Stimulated activated CD4-positive, alpha-beta T cell treated with anti-CD3 and anti-CD28 coated beads, Interleukin-2, amount 100 ng/mL, for 24 hours (primary cell): ENCODE data around the gene KRTAP10-9.
"Not testable (repeated sequence)": the region's sequence is repeated elsewhere in the genome, so short reads cannot be mapped to it uniquely, and the experiment has no call there.

Experiments
- DNase-seq, 2 donors: peaks; one replicate each; pipeline ENCODE4 v3.0.0-alpha.2; 2020

KRTAP10-9 gene, protein sequence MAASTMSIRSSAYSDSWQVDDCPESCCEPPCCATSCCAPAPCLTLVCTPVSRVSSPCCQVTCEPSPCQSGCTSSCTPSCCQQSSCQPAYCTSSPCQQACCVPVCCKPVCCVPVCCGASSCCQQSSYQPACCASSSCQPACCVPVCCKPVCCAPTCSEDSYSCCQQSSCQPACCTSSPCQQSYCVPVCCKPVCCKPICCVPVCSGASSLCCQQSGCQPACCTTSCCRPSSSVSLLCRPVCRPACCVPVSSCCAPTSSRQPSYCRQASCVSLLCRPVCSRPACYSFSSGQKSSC

DNA sequence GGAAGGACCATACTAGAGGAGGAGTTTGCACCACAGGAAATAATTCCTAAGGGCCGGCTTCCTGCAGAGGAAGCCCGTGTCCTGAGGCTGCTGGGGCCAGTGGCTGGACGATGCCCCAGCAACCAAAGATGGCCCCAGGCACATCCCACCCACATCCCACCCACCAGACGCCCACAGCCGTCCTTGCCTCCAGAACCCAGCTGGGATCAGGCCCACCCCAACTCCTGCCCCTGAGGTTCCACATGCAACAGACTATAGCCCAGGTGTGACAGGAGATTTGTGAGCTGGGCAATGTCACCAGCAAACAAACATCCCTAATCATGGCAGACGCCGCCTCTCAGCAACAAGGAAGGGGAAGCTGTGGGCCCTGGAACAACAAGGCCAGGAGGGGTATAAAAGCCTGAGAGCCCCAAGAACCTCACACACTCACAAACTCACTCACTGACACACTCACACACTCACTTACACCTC is at the start of gene KRTAP10-9:
KRTAP10-9 (plus strand) TSS at position 421 of the 471 bp plus-strand sequence. CDS start 79 bp downstream, outside the sequence.
- DNase-seq = no peak

DNA sequence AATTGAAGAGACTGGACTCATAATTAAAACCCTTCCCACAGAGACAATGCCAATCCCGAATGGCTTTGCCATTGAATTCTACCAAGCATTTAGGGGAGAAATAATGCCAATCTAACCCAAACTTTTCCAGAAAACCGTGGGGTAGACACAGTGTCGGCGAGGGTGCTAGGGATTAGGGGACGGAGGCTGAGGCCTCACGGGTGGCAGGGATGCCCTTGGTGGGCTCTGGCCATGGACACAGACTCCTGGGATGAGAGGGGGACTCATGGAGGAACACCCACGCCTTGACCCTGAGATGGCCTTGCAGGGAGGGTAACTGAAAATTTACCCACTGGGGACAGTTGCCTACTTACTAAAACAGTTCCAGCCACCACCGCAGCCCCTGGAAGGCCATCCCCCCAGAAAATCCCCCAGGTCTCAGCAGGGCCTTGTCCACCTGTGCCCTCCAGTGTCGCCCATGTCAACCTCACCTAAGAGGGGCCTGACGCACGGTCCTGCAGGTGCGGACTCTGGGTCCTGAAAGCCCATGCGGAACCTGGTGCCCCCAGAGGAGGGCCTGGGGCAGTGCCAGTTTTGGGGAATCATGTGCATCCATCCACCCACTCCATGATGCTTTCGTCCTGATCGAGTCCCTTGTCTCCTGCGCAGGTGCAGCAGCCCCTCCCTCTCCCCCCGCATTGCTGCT is 48.4 kb upstream of the KRTAP10-9 start:
- DNase-seq = no peak

DNA sequence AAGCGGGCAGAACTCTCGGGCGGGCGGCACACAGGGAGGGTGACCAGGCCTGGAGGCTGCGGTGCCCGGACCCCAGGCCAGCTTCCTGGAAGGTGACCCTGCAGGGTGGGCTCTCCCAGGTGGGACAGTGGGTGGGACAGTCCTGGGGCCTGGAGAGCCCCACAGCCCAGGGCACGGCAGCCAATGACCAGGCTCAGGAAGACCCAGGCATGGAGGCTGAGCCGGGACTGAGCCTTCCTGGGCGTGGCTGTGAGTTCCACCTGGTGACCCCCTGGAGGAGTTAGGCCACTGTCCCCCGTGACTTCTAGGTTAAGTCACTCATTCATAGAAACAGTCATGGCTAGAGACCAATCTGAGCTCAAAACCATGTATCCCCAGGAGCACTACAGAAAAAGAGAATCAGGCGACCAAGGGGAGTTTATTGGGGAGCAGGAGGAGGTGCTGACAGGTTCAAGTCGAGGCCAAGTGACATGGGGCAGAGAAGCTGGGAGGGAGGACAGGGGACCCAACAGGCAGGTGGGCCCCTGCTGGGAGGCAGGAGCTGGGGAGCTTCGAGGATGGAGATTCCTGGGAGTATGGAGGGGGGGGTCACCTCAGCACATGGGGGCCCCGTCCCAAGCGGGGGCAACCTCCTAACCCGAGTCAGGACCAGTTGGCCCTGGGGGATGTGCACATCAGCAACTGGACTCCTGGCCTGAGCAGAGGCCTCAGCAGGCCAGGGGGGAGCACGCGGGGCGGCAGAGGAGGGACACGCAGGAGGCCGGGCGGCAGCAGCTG is 47.6 kb upstream of the KRTAP10-9 start:
- DNase-seq = no peak

DNA sequence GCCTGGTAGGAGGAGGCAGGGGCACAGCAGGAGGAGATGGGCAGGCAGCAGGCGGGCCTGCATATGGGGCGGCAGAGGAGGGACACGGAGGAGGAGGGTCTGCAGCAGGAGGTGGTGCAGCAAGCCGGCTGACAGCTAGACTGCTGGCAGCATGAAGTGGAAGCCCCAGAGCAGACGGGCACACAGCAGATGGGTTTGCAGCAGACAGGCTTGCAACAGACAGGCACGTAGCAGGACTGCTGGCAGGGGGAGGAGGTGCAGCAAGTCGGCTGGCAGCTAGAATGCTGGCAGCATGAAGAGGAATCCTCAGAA is 47.1 kb upstream of the KRTAP10-9 start:
- no peak for DNase-seq

DNA sequence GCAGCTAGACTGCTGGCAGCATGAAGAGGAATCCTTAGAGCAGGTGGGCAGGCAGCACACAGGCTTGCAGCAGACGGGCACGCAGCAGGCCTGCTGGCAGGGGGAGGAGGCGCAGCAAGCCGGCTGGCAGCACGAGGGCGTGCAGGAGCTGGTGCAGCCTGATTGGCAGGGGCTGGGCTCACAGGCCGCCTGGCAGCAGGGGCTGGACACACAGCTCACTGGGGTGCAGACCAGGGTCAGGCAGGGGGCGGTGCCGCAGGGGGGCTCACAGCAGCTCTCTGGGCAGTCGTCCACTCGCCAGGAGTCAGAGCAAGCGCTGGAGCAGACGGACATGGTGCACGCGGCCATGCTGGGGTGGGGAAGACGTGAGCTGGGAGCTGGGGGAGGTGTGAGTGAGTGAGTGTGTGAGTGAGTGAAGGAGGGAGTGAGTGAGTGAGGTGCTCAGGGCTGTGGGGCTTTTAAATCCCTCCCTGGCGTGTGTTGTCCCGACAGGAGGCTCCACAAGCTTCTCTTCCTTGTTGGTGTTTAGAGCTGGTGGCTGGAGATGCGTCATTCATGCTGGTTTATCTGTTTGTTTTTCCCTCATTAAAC is 46.6 kb upstream of the KRTAP10-9 start, which contains the start of gene KRTAP10-5:
KRTAP10-5 (minus strand) TSS at position 374 of the 591 bp plus-strand sequence; CDS start at position 348, 26 bp downstream.
- not testable (repeated sequence) for DNase-seq

DNA sequence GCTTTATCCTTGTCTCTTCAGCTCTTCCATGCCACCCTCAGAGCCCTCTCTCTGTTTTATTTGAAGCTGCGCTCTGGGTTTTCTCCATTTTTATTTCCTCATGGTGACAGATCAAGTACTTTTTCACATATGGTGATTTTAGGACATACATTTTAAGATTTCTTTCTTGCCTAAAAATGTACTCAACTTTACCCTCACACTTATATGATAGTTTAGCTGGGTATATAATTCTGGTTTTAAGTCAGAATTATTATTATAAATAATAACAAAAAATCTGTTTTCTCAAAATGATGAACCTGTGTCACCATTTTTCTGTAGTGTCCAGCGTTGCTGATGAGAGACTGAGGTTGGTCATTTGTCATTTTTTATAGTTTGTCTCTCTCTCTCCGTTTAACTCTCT is 45.7 kb upstream of the KRTAP10-9 start:
- no peak for DNase-seq

DNA sequence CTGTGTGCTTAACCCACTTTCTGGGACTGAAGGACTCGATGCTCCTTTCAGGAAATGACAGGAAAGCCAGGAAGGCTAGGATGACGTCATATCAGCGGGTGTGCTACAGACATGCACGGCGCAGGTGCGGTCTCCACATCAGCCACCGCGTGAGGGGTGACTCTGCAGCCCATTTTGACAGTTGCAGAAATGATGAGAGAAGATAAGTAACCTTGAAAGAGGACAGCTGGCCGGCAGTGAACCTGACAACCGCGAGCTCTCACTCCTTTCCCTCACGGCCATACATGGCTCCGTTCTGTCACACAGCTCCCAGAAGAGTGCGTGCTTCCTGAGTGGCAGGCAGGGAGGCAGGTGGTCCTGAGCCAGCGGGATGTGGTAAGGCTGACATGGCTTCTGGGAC is 44.8 kb upstream of the KRTAP10-9 start:
- no peak for DNase-seq

DNA sequence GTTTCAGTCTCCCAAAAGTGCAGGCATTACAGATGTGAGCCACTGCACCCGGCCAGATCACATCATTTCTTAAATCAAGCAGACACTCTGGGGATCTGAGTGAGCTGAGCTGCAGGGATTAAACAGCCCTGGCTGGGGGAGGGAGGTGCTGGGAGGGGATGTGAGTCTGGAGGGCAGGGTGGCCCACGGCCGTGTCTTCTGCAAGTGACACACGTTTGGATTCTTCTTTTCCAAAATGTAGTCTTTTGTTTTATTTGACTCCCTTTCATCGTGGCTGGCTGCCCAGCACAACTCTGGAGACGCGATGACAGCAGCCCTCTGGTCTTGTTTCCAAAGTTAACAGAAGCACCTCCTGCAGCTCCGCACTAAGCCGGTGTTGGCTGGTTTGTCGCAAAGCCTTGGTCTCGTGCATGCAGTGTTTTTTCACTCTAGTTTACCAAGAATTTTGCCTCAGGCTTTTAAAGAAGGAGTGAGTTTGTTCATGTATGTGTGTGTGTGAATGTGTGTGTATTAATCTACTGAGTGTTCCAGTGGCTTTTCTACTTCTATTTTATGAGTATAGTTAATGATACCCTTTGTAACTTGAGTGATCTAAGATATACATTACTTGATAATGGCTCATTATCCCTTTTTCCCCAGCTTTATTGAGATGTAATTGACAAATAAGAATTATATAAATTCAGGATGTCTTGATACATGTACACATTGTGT is 43.6 kb upstream of the KRTAP10-9 start:
- DNase-seq = no peak

DNA sequence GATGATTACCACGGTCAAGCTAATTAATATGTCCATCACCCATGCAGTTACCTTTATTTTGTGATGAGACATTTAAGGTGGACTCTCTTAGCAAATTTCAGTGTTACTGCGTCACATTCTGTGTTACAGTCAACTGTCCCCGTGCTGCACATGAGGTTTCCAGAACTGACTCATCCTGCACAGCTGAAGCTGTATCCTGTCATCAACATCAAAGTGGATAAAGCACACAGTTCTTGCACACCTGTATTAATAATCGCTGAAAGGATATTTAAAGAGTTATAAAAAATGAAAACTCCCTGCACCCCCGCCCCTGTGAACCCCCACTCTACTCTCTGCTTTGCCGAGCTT is 43.1 kb upstream of the KRTAP10-9 start:
- DNase-seq = peak; percentile 15 to 36

DNA sequence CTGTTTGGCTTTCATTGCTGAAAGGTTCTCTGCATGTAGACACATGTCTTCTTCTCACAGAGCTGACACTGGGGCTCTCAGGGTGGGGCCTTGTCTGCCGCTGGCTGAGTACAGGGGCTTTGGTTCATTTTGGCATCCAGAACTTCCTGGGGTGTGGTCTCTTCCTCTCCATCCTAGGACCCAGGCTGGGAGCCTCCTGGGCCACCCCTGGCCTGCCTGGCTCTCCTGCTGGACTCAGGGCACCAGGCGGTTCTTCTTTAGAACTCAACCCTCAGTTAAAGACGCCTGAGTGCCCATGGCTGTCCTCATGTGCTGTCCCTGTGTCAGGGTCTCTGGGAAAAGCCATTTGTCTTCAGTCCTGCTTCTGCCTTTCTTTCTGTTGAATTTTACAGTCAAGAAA is 41.0 kb upstream of the KRTAP10-9 start:
- DNase-seq = no peak

DNA sequence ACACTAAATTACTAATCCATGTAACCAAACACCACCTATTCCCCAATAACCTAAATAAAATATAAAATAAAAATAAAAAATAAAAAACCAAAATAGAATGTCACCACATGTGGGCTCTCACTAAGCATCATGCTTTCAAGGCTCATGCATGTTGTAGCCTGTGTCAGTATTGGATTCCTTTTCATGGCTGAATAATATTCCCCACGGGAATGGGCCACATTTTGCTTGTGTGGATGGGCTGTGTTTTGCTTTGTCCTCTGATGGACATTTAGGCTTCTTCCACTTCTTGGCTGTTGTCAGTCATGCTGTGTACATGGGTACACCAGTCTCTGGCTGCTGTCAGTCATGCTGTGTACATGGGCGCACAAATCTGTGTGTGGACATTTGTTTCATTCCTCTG is 37.8 kb upstream of the KRTAP10-9 start:
- DNase-seq = no peak

DNA sequence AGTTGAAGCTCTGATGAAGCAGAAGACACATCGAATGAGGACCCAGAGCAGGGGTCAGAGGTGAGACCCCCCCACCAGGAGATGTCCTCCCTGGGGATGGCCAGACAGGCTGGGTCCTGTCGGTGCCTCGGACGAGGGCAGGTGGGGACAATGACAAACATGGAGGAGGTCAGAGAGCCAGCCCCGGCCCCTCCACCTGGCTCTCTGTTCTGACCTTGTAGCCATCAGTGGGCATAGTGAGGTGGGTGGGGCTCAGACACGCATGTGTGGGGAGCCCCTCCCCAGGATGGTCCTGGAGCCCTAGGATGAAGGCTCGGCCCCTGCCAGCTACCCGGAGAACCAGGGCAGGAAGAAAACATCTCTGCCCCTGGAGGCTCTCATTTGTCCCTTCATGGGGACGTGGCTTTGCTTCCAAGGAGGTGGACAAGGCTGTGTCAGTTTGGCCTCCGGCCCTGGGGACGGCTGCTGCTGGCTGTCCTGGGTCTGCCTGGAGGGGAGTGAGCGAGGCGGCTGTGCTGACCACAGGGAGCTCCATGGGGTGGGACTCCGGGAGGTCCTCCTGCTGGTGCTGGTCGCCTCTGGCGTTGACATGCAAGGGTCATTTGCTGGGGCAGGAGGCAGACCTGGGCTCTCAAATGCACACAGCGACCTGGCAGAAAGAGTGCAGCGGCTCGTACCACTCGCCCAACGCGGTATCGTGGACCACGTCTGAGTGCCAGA is 37.1 kb upstream of the KRTAP10-9 start:
- DNase-seq = peak in 1 of 2 donors; percentile 13

DNA sequence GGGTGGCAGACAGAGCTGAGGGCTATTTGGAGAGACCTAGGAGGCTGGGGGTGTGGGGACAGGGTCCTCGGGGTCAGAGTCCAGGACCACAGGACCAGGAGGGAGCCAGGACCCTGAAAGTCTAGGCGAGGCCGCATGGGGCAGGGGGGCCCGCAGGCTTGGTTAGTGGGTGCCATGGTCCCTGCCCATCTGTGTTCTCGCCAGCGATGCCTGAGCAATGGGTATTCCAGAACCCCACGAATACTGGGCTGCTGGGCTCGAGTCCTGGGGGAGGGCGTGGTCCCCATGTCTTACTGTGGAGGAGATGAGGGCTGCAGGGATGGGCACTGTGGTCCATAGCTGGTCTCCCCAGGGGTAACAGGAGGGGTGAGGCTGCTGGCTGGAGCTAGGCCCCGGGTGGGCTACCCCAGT is 36.6 kb upstream of the KRTAP10-9 start:
- DNase-seq = no peak

DNA sequence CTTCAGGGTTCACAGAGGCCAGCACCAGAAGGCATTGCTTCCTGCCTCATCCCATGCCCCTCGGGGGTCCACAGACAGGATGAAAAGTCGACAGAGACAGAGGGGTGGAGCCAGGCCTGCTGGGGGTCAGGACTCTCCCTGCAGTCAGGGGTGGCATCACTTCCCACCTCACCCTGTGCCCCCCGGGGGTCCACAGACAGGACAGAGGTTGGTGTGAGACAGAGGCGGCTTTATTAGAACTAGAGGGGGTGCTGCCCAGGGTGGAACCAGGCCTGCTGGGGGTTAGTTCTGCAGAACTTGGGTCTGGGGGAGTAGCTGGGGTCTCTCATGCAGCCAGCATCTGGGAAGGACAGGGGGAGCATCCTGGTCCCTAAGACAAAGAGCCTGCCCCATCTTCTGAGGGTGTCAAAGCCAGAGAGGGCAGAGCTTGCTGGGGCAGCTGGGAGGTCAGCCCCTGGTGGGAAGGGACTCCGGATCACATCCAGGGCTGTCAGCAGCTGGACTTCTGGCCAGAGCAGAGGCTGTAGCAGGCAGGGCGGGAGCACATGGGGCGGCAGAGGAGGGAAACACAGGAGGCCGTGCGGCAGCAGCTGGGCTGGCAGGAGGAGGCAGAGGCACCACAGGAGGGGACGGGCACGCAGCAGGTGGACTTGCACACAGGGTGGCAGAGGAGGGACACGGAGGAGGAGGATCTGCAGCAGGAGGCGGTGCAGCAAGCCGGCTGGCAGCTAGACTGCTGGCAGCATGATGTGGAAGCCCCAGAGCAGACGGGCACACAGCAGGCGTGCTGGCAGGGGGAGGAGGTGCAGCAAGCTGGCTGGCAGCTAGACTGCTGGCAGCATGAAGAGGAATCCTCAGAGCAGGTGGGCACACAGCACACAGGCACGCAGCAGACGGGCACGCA is 35.7 kb upstream of the KRTAP10-9 start:
- DNase-seq = not testable (repeated sequence)

DNA sequence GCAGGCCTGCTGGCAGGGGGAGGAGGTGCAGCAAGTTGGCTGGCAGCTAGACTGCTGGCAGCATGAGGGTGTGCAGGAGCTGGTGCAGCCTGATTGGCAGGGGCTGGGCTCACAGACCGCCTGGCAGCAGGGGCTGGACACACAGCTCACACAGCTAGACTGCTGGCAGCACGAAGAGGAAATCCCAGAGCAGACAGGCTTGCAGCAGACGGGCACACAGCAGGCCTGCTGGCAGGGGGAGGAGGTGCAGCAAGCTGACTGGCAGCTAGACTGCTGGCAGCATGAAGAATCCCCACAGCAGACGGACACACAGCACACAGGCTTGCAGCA is 35.1 kb upstream of the KRTAP10-9 start:
- DNase-seq = not testable (repeated sequence)

DNA sequence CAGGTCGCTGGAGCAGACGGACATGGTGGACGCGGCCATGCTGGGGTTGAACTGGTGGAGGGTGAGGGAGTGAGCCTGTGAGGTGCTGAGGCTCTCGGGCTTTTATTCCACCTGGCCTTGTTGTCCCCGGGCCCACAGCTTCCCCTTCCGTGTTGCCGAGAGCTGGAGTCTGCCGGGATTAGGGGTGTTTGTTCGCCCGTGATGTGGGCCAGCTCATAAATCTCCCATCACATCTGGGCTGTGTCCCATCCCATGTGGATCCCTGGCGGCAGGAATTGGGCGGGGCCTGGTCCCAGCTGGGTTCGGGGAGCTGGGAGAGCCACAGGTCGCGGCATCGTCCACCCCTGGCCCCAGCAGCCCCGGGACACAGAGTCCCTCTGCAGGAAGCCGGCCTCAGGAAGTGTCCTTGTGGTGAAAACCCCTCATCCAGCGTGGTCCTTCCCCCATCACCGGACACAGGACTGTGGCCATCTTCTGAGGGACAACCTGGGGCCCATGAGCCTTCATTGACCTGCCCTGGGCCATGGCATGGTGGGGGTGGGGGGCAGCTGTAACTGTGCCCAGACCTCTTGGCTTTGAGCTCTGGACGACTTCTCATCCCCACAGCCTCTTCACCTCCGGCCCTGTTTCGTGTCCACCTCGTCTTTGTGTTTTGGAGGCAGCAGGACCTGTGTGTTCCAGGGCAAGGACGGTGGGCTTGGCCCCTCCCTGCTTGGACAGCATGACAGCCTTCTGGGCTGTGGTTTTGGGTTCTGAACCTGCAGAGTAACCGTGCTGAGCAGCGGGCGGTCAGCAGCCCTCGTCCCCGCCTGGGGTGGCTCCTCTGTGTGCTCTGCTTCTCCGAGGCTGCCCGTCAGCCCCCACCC is 34.2 kb upstream of the KRTAP10-9 start, which contains the start of gene KRTAP10-6:
KRTAP10-6 (minus strand) TSS at position 60 of the 866 bp plus-strand sequence; CDS start at position 39, 21 bp downstream.
- no peak for DNase-seq

DNA sequence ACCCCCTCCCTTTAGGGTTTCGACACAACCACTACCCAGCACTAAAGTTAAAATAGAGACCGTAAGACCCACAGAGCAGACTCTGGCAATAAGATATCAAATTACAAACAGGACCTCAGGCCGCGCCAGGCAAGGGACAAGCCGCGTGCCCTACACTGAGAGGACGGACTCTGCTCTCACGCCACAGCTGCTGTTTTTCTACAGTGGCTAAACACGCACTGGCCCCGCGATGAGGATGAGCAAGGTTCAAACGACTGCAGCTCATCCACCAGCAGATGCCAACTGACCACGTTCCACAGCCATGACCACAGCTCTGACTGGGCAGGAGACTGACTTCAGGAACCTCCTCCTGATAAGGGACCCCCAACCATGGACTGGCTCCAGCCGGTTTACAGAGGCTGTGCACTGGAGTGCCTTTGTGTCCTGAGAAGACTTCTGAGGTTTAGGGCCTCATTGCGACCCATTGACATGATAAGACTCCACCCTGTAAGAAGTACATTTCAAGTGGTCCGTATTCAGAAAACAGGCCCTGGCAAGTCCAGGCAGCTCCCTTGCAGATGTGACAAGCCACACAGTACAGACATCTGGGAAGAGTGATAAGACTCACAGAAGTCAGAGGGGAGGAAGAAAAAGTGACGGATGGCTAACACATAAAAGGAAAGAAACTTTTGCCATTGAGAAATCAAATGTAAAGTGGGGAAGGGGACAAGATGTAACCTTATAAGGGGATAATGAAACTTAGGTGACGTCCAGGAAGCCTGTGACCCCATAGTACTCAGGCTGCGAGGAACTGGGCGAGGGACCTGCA is 33.1 kb upstream of the KRTAP10-9 start:
- DNase-seq = no peak

DNA sequence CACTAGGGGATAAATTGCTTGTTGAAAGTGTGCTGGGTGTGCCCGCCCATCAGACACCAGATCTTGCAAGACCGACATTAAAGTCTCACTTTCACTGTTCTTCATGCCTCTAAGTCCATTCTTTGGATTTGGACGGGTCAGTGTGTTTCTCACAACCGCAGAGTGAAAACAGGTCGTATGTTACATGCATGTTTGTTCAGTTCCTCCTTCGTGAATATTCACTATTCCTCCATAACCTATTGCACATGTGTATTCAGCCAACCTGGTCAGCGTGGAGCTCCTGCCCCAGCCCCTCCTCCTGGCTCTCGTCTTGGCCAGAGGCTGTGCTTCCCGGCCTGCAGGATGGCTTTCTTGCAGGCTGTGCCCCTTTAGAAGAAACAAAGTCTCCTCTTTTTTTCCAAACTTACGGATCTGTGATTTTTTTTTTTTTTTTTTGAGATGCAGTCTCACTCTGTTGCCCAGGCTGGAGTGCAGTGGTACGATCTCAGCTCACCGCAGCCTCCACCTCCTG is 32.4 kb upstream of the KRTAP10-9 start:
- DNase-seq = no peak

DNA sequence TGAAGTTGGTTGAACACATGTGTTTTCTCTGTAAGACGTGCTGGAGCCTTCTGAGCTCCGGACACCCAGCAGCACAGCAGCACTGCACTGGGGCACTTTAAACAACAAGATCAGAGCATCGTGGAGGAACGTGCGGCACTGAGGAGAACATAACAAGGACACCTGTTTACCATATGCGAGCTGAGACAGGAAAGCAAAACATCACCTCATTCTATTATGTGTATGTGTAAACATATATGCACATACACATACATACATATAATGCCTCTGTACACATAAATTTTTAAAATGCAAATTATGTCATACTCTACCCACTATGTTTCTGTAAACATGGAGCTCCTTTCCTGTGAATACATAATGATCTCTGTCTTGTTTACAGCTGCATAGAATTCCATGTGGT is 31.4 kb upstream of the KRTAP10-9 start:
- DNase-seq = no peak
